Erythroblast (primary cell): Measurements from ENCODE around the gene ACOX2.

Source experiments
- GATA1 ChIP-seq: IDR thresholded peaks from 2 replicates; pipeline ENCODE4 v1.6.1; 2011; ENCODE audit warnings: low read depth, mild to moderate bottlenecking, control low read depth, low read length, moderate library complexity
- POLR2A ChIP-seq: IDR thresholded peaks from 2 replicates; pipeline ENCODE4 v1.6.1; 2011; ENCODE audit warnings: mild to moderate bottlenecking, low read length

- TF ChIP-seq POLR2A, result no peak
- TF ChIP-seq GATA1, result no peak
Observed at GRCh38 chr3:58566398-58567250, 29.6 kb upstream of the ACOX2 start.
